GM23338 (cell line): ENCODE data around the gene NDUFA3. TPM values are rescaled to one million over a fixed set of nuclear protein-coding genes. Genes with fewer than 3 reads are reported as not detected.

ENCODE experiments used
- polyA plus RNA-seq: library from polyadenylated mRNA; unstranded; fragments of >200 nt; fragmentation: Nextera tagmentation; extraction: Ambion mirVana; gene quantifications from 2 replicates; pipeline ENCODE4 v1.2.1, GENCODE V29; 2016
- total RNA-seq: library from RNA; depleted of rRNA; stranded (reverse); fragments of >200 nt; shearing (Covaris generic); gene quantifications from 2 replicates; pipeline ENCODE4 v1.2.3, GENCODE V29; 2014; rRNA removed

Gene NDUFA3
- total and polyA plus RNA-seq, 2 experiments from 2014 or later = 28.4 to 691 TPM

Other genes with a start within 250 kb of the NDUFA3 start
- gene MYADM, start 235.0 kb upstream of the NDUFA3 start, total RNA-seq = 40.5 and 57.1 TPM in 2 replicates
- 43.6 and 49.9 TPM in 2 replicates for gene MYADM, start 235.0 kb upstream of the NDUFA3 start, polyA plus RNA-seq
- gene PRKCG, start 220.7 kb upstream of the NDUFA3 start, total RNA-seq = 11.1 and 15.9 TPM in 2 replicates
- 14.9 and 15.4 TPM in 2 replicates for gene PRKCG, start 220.7 kb upstream of the NDUFA3 start, polyA plus RNA-seq
- 15.6 and 17.9 TPM in 2 replicates for gene CACNG7, start 193.6 kb upstream of the NDUFA3 start, total RNA-seq
- gene CACNG7, start 193.6 kb upstream of the NDUFA3 start, polyA plus RNA-seq = 9.4 and 9.8 TPM in 2 replicates
- gene CACNG8, start 139.9 kb upstream of the NDUFA3 start, total RNA-seq = 3.1 and 3.9 TPM in 2 replicates
- 2.2 TPM in 2 replicates for gene CACNG8, start 139.9 kb upstream of the NDUFA3 start, polyA plus RNA-seq
- 0.23 and 0.38 TPM in 2 replicates for gene CACNG6, start 111.2 kb upstream of the NDUFA3 start, total RNA-seq
- gene CACNG6, start 111.2 kb upstream of the NDUFA3 start, polyA plus RNA-seq = 1.5 and 1.8 TPM in 2 replicates
- gene VSTM1, start 39.0 kb upstream of the NDUFA3 start, total RNA-seq = not detected in 2 replicates
- gene VSTM1, start 39.0 kb upstream of the NDUFA3 start, polyA plus RNA-seq = not detected in 2 replicates
- not detected in 2 replicates for gene TARM1, start 21.5 kb upstream of the NDUFA3 start, total RNA-seq
- not detected in 2 replicates for gene TARM1, start 21.5 kb upstream of the NDUFA3 start, polyA plus RNA-seq
- gene OSCAR, start 2.1 kb upstream of the NDUFA3 start, total RNA-seq = 0.31 TPM in 1 of 2 replicates, not detected in the other
- 1.6 and 2.6 TPM in 2 replicates for gene OSCAR, start 2.1 kb upstream of the NDUFA3 start, polyA plus RNA-seq
- gene TFPT, start 12.8 kb downstream of the NDUFA3 start, total RNA-seq = 12.0 and 16.2 TPM in 2 replicates
- 18.3 and 18.9 TPM in 2 replicates for gene TFPT, start 12.8 kb downstream of the NDUFA3 start, polyA plus RNA-seq
- gene PRPF31, start 12.9 kb downstream of the NDUFA3 start, total RNA-seq = 79.3 and 83.3 TPM in 2 replicates
- gene PRPF31, start 12.9 kb downstream of the NDUFA3 start, polyA plus RNA-seq = 86.3 and 94.2 TPM in 2 replicates
- 47.0 and 61.2 TPM in 2 replicates for gene CNOT3, start 34.9 kb downstream of the NDUFA3 start, total RNA-seq
- gene CNOT3, start 34.9 kb downstream of the NDUFA3 start, polyA plus RNA-seq = 36.4 and 39.7 TPM in 2 replicates
- 4.7 TPM in 2 replicates for gene LENG1, start 56.9 kb downstream of the NDUFA3 start, total RNA-seq
- 17.2 and 19.3 TPM in 2 replicates for gene LENG1, start 56.9 kb downstream of the NDUFA3 start, polyA plus RNA-seq
- gene TMC4, start 70.3 kb downstream of the NDUFA3 start, total RNA-seq = 0.58 and 2.3 TPM in 2 replicates
- gene TMC4, start 70.3 kb downstream of the NDUFA3 start, polyA plus RNA-seq = 7.8 and 8.2 TPM in 2 replicates
- 140 and 184 TPM in 2 replicates for gene MBOAT7, start 86.7 kb downstream of the NDUFA3 start, total RNA-seq
- 73.5 and 77.8 TPM in 2 replicates for gene MBOAT7, start 86.7 kb downstream of the NDUFA3 start, polyA plus RNA-seq
- 51.2 and 53.4 TPM in 2 replicates for gene TSEN34, start 88.5 kb downstream of the NDUFA3 start, total RNA-seq
- gene TSEN34, start 88.5 kb downstream of the NDUFA3 start, polyA plus RNA-seq = 33.0 and 36.6 TPM in 2 replicates
- 1,754 and 2,101 TPM in 2 replicates for gene RPS9, start 98.0 kb downstream of the NDUFA3 start, total RNA-seq
- gene RPS9, start 98.0 kb downstream of the NDUFA3 start, polyA plus RNA-seq = 1,060 and 1,149 TPM in 2 replicates
- gene LILRB3, start 120.2 kb downstream of the NDUFA3 start, total RNA-seq = not detected in 2 replicates
- gene LILRB3, start 120.2 kb downstream of the NDUFA3 start, polyA plus RNA-seq = not detected in 2 replicates
- gene LILRA6, start 139.9 kb downstream of the NDUFA3 start, total RNA-seq = not detected in 2 replicates
- not detected in 2 replicates for gene LILRA6, start 139.9 kb downstream of the NDUFA3 start, polyA plus RNA-seq
- gene LILRB5, start 154.4 kb downstream of the NDUFA3 start, total RNA-seq = not detected in 2 replicates
- gene LILRB5, start 154.4 kb downstream of the NDUFA3 start, polyA plus RNA-seq = not detected in 2 replicates
- gene LILRB2, start 178.3 kb downstream of the NDUFA3 start, total RNA-seq = not detected in 2 replicates
- not detected in 2 replicates for gene LILRB2, start 178.3 kb downstream of the NDUFA3 start, polyA plus RNA-seq
- not detected in 2 replicates for gene LILRA5, start 210.3 kb downstream of the NDUFA3 start, total RNA-seq
- not detected in 2 replicates for gene LILRA5, start 210.3 kb downstream of the NDUFA3 start, polyA plus RNA-seq
- not detected in 2 replicates for gene LILRA4, start 236.3 kb downstream of the NDUFA3 start, total RNA-seq
- not detected in 2 replicates for gene LILRA4, start 236.3 kb downstream of the NDUFA3 start, polyA plus RNA-seq